Measurements from ENCODE around the gene SGK1. TPM values are rescaled to one million over a fixed set of nuclear protein-coding genes. Genes with fewer than 3 reads are reported as not detected.

SGK1 gene
- polyA plus RNA-seq, 1 donor from 2014 or later, result 10.3 TPM

GRCh38 chr6:134195164-134195906 lies 122.6 kb downstream of the SGK1 start:
- Histone ChIP-seq H3K9ac (ENCODE audit: low read length) (no peak overlapping the region), H3K4me2 (ENCODE audit: low read length) (no peak overlapping the region), H3K36me3 (ENCODE audit: insufficient read depth, low read length) (no peaks in the 10 kb centered on the region), H3K79me2 (replicated peaks; ENCODE audit: insufficient read depth, low read length) (no peaks in the 10 kb centered on the region), H3F3A (ENCODE audit: insufficient read depth, low read length, poor library complexity, severe bottlenecking) (no peaks in the 10 kb centered on the region), H2AFZ (ENCODE audit: low read depth, low read length) (no peak overlapping the region), H3K9me3 (ENCODE audit: low read length) (no peaks in the 10 kb centered on the region), H4K20me1 (ENCODE audit: insufficient read depth) (no peaks in the 10 kb centered on the region), H3K4me3 (ENCODE audit: low read length) (no peak overlapping the region), H3K27me3 (ENCODE audit: insufficient read depth, low read depth, low read length) (no peaks in the 10 kb centered on the region), H3K9me2 (ENCODE audit: insufficient read depth, low read length) (no peaks in the 10 kb centered on the region), H3K27ac (ENCODE audit: low read length) (no peak overlapping the region)
- no peak for TF ChIP-seq EP300 (conservative IDR thresholded peaks at IDR 0.05; ENCODE audit: poor library complexity, severe bottlenecking)
- no peak for TF ChIP-seq TAF1 (IDR thresholded peaks at IDR 0.05; ENCODE audit: low read depth)
- no peak for TF ChIP-seq MXI1 (conservative IDR thresholded peaks at IDR 0.05; ENCODE audit: poor library complexity, severe bottlenecking)
- TF ChIP-seq REST (IDR thresholded peaks at IDR 0.05; ENCODE audit: borderline replicate concordance), result no peak
- TF ChIP-seq POLR2AphosphoS5 (IDR thresholded peaks at IDR 0.05), result no peak
- no peak for TF ChIP-seq CTCF (IDR thresholded peaks at IDR 0.05; ENCODE audit: poor library complexity, severe bottlenecking)
- no peak for TF ChIP-seq SMC3 (conservative IDR thresholded peaks at IDR 0.05; ENCODE audit: poor library complexity)
- TF ChIP-seq RAD21 (conservative IDR thresholded peaks at IDR 0.05), result no peak
- TF ChIP-seq EZH2 (IDR thresholded peaks at IDR 0.05; ENCODE audit: borderline replicate concordance, insufficient read depth, low read length, poor library complexity, severe bottlenecking), result no peak

GRCh38 chr6:134193536-134194498 lies 124.1 kb downstream of the SGK1 start:
- H3K27me3 ChIP-seq (ENCODE audit: insufficient read depth, low read depth, low read length), result no peaks in the 10 kb centered on the region
- H3F3A ChIP-seq (ENCODE audit: insufficient read depth, low read length, poor library complexity, severe bottlenecking), result no peaks in the 10 kb centered on the region
- H3K36me3 ChIP-seq (ENCODE audit: insufficient read depth, low read length), result no peaks in the 10 kb centered on the region
- no peaks in the 10 kb centered on the region for H4K20me1 ChIP-seq (ENCODE audit: insufficient read depth)
- H2AFZ ChIP-seq (ENCODE audit: low read depth, low read length), result no peak overlapping the region
- no peak overlapping the region for H3K4me3 ChIP-seq (ENCODE audit: low read length)
- no peaks in the 10 kb centered on the region for H3K9me3 ChIP-seq (ENCODE audit: low read length)
- no peak overlapping the region for H3K27ac ChIP-seq (ENCODE audit: low read length)
- H3K4me2 ChIP-seq (ENCODE audit: low read length), result no peak overlapping the region
- no peaks in the 10 kb centered on the region for H3K79me2 ChIP-seq (replicated peaks; ENCODE audit: insufficient read depth, low read length)
- no peaks in the 10 kb centered on the region for H3K9me2 ChIP-seq (ENCODE audit: insufficient read depth, low read length)
- H3K9ac ChIP-seq (ENCODE audit: low read length), result no peak overlapping the region
- no peak for TF ChIP-seq POLR2AphosphoS5 (IDR thresholded peaks at IDR 0.05)
- no peak for TF ChIP-seq EP300 (conservative IDR thresholded peaks at IDR 0.05; ENCODE audit: poor library complexity, severe bottlenecking)
- TF ChIP-seq EZH2 (IDR thresholded peaks at IDR 0.05; ENCODE audit: borderline replicate concordance, insufficient read depth, low read length, poor library complexity, severe bottlenecking), result no peak
- TF ChIP-seq CTCF (IDR thresholded peaks at IDR 0.05; ENCODE audit: poor library complexity, severe bottlenecking), result no peak
- TF ChIP-seq REST (IDR thresholded peaks at IDR 0.05; ENCODE audit: borderline replicate concordance), result no peak
- TF ChIP-seq MXI1 (conservative IDR thresholded peaks at IDR 0.05; ENCODE audit: poor library complexity, severe bottlenecking), result no peak
- no peak for TF ChIP-seq TAF1 (IDR thresholded peaks at IDR 0.05; ENCODE audit: low read depth)
- TF ChIP-seq RAD21 (conservative IDR thresholded peaks at IDR 0.05), result no peak
- no peak for TF ChIP-seq SMC3 (conservative IDR thresholded peaks at IDR 0.05; ENCODE audit: poor library complexity)
